Hematopoietic multipotent progenitor cell treated with erythropoietin and hydrocortisone succinate and interleukin-3 and kit ligand, for 17 days (in vitro differentiated cells): ENCODE results near the gene DENND6B.

Source experiments
- DNase-seq: peaks from one replicate; pipeline ENCODE4 v3.0.0-alpha.2; 2015; ENCODE audit warnings: low spot score

DENND6B gene

GRCh38 chr22:50303848-50304527, 22.8 kb downstream of the DENND6B start:
- DNase-seq = peak; percentile 14

- no peak for DNase-seq
Observed at GRCh38 chr22:50303515-50303847, 23.3 kb downstream of the DENND6B start.

- no peak for DNase-seq
Observed at GRCh38 chr22:50302564-50302963, 24.2 kb downstream of the DENND6B start.

GRCh38 chr22:50302041-50302541, 24.7 kb downstream of the DENND6B start:
- peak; percentile 11 for DNase-seq

GRCh38 chr22:50301581-50301991, 25.2 kb downstream of the DENND6B start:
- DNase-seq = no peak

- no peak for DNase-seq
Observed at GRCh38 chr22:50300620-50301257, 26.1 kb downstream of the DENND6B start.

- no peak for DNase-seq
Observed at GRCh38 chr22:50299785-50300619, 26.8 kb downstream of the DENND6B start.

- no peak for DNase-seq
Observed at GRCh38 chr22:50298937-50299784, 27.7 kb downstream of the DENND6B start.

GRCh38 chr22:50298266-50298637, 28.6 kb downstream of the DENND6B start:
- DNase-seq = no peak

GRCh38 chr22:50297510-50298265, 29.1 kb downstream of the DENND6B start:
- DNase-seq = no peak

GRCh38 chr22:50296658-50297490, 29.9 kb downstream of the DENND6B start:
- DNase-seq = no peak

- no peak for DNase-seq
Observed at GRCh38 chr22:50294319-50294656, 32.5 kb downstream of the DENND6B start.

- no peak for DNase-seq
Observed at GRCh38 chr22:50293441-50294318, 33.1 kb downstream of the DENND6B start.

GRCh38 chr22:50292643-50293440, 34.0 kb downstream of the DENND6B start:
- DNase-seq = no peak

GRCh38 chr22:50289942-50290630, 36.7 kb downstream of the DENND6B start:
- DNase-seq = no peak

GRCh38 chr22:50289151-50289941, 37.5 kb downstream of the DENND6B start:
- no peak for DNase-seq

- DNase-seq = no peak
Observed at GRCh38 chr22:50287731-50288130, 39.1 kb downstream of the DENND6B start.
